Esophagus mucosa (tissue), 1 donor: ENCODE measurements around the gene SOX8. TPM values are rescaled to one million over a fixed set of nuclear protein-coding genes. Genes with fewer than 3 reads are reported as not detected.

Experiments used
- ATAC-seq: fragments of 200-7000 bp; cut with Tn5 transposase; one replicate; pipeline ENCODE4 v1.9.1; 2020
- total RNA-seq: library from RNA; stranded (reverse); gene quantifications from one replicate; pipeline ENCODE4 v1.2.4, GENCODE V29; 2023
- donor health status: DM: yes; HTN: yes; CAD: no.

SOX8 gene
- total RNA-seq, 1 donor from 2014 or later = 0.16 TPM

- no peak for ATAC-seq
Observed at GRCh38 chr16:988471-989353, 7.1 kb downstream of the SOX8 start.

- no peak for ATAC-seq
Observed at GRCh38 chr16:989354-989814, 7.8 kb downstream of the SOX8 start.

DNA sequence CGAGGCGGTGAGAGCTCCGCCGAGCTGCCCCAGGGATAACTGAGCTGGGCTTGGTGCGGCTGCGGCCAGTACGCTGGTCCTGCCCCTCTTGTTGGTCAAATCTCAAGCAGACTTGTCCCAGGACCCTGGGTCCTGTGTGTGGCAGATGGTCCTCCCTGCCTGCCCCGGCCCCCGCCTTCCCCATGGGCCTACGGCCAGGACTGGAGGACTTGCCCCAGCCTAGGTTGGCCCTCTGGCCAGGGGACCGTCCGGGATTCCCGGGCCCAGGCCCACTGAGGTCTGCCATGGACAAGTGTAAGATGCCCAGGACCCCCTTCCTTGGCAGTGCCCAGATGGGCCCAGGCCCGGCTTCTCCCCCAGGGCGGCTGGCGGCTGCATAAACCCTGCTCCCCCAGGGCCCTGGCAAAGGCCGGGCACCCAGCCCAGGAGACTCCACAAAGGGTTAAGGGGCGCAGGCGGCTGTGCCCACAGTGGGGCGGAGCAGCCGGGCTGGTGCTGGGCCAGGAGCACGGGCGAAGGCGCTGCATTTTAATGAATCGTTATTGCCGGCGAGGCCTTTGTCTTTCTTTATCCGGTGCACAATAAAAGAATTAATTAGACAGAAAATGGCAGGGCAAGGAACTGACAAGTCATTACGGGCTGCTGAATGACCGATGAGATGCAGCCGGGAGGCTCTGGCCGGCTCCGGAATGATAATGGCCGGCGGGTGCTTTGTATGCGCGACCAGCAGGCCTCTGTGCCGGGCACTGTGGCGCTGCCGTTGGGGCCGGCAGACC is 9.1 kb downstream of the SOX8 start:
- peak; percentile 31 for ATAC-seq

DNA sequence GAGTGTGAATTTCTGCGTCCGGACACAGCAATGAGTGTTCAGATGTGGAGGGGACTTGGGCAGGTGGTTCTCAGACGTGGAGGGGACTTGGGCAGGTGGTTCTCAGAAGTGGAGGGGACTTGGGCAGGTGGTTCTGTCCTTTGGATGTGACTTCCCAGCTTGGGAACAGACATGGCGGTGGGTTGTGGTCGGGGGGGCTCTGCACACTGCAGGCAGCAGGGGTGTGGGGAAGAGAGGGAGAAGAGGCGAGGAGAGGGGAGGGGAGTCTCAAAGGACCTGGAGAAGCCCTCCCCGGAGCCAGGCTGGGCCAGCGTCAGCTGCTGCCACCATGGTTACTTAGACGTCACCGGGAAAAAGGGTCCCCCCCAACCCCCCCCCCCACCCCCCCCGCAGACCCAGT is 9.8 kb downstream of the SOX8 start:
- no peak for ATAC-seq

DNA sequence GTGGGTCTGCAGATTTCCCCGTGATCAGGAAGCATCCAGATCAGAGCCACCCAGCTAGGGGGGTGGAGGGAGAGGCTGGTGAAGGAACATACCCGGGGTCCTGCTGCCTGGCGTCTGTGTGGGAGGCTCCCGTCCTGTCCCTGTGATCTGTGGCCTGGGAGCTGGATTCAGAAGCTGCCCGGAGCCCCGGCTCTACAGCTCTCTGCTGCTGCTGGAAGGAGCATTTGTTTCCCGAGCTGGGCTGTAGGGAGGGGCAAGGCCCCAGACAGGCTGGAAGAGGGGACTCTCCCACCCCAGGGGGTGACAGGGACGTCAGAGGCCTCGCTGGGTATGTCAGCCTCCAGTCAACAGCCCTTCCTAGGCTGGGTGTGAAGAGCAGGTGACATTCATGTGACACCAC is 10.2 kb downstream of the SOX8 start:
- no peak for ATAC-seq

- no peak for ATAC-seq
Observed at GRCh38 chr16:993731-994130, 12.2 kb downstream of the SOX8 start.

- ATAC-seq = no peak
Observed at GRCh38 chr16:995087-995486, 13.5 kb downstream of the SOX8 start.

- ATAC-seq = no peak
Observed at GRCh38 chr16:995783-996182, 14.2 kb downstream of the SOX8 start.

- no peak for ATAC-seq
Observed at GRCh38 chr16:996681-997080, 15.1 kb downstream of the SOX8 start.

DNA sequence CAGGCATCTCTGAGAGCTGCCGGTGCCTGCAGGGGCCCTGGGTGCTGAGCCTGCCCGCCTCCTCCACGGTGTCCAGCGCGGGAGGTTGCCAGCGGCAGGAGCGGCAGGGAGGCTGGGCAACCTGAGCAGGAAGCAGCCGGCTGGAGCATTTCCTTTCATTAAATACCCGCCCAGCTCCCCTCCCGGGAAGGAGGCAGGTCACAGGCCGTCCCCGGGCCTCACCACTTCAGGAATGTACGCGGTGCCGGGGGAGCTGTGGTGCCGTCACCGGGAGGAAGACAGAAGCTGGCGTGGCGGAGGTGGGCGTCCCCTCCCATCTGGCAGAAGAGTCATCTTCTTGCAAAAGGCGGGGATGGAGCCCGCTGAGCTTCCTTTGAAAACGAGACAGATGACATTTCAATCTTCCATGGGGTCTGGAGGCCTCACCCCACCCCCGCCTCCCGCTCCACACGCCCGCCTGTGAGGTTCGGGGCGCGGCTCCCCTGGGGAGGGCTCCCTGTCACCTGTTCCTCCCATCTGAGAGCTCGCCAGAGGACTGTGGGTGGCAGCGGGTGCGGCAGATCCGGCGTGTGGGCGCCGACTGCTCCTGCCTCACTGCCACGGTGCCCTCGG is 16.0 kb downstream of the SOX8 start:
- ATAC-seq = peak; percentile 74

GRCh38 chr16:998211-998610 is 16.6 kb downstream of the SOX8 start:
- ATAC-seq = no peak

GRCh38 chr16:998615-999014 is 17.0 kb downstream of the SOX8 start:
- ATAC-seq = no peak

DNA sequence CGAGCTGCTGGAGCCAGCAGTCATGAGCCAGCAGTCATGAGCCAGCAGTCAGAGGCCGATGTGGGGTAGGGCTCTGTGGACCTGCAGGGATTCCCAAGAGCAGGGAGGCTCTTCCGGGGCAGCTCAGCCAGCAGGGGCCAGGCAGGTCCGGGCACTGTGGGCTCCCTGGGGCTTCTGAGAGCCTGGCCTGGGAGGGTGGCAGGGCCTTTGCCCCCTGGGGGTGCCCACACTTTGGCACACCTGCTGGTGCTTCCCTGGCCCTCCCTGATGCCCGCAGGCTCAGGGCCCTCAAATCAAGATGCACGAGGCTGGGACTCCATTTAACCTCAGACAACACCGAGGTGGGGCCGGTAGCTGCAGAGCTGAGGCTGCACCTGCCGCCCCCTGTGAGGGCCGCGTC is 18.1 kb downstream of the SOX8 start:
- no peak for ATAC-seq

DNA sequence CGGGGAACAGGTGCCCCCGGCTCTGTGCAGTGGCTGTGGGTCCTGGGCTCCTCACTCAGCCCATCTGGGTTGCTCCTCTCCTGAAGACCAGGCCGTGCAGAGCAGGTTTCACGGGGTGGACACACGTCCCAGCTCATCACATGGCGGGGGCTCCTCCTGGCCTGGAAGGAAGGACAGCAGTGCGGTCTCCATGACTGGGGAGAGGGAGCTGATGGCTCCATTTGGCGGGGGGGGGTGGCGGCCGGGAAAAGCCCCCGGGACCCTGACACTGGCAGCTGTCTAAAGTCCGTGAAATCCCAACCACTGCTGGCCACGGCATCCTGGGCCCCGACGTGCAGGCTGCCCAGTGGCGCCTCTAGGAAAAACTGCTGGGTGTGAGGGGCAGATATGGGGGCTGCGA is 19.0 kb downstream of the SOX8 start:
- ATAC-seq = no peak

GRCh38 chr16:1001096-1001495 is 19.5 kb downstream of the SOX8 start:
- ATAC-seq = no peak

DNA sequence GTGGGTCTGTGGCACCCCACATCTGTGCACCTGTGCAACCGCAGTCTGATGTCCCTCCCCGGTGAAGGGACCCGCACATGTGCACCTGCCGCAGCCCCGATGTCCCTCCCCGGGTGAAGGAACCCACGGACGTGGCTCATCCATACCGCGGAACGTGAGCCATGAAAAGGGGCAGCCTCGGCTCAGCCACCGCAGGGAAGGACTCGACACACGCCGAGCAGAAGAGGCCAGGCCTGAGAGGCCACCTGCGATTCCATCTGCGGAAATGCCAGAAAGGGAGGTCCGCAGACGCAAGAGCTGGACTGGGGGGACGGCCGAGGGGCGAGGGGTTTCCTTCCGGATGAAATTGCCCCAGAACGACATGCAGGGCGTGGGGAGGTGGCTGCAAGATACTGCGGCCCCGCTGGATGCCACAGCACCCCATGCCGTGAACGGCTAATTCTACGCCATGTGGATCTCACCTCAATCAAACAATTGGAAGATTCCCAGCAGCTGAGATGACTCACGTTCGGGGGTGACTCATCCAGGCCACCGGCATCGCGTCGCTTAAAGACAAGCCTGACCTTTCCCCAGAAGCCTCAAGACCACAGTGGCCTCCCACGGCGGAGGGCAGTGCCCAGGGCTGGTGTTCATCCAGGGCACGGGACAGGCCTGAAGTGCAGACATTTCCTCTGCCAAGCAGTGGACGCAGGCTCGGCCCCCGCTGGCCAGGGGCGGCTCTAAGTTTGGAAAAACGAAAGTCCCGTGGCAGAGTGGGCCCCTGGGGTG is 21.0 kb downstream of the SOX8 start:
- ATAC-seq = peak; percentile 57

DNA sequence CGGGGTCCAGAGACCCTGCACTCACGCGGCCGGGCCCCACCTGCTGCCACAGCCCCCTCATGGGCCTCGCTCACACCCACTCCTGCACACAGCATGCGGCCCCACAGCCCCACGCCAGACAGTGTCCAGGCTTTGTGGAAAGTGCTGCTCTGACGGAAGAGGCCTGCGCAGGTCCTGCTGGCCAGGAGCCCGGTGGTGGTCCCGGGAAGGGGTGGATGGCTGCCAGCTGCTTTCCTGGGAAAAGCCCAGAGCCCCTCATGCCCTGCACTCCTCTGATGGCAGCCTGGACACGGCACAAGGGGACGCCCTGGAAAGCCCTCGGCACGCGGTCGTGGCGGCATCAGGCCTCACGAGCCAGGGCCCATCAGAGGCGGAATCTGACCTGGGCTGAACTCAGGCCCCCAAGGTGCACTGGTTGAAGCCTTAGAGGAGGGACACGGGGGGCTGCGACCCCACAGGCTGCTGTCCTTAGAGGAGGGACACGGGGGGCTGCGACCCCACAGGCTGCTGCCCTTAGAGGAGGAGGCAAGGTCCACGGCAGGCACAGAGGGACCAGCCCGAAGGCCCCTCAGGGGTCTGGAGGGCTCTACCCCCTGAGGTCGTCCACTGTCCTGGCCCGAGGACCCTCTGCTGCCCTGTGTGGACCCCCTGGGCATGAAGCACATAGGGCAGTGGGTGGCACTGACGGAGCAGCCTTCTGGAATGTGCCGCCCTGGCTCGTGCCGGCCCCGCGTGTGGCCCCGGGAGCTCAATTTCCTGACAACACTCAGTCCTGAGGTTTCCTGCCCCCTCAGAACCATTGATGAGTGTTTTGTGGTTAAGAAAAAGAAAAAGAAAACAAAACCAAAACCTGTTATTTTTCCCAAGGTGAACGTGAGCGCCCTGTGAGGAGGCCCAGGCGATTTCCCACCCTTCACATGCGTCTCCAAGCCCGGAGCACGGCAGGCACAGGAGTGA is 22.1 kb downstream of the SOX8 start:
- no peak for ATAC-seq

DNA sequence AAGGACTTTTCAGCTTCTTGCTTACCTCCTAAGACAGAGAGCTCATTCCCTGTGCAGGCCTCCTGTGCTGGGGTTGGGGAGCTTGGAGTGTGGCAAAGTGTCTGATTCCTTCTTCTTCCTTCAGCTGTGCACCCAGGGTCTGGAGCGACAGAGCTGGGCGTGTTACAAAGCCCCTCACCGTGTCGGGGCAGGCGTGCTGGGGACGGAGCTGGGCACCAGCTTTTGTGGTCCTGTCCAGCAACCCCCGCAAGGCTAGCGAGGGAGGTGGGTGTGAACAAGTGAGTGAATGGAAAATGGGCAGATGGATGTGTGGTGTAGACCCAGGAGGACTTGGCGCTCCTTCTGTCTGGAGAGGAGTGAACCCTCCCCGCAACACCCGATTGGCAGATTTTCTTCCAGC is 23.7 kb downstream of the SOX8 start:
- no peak for ATAC-seq

DNA sequence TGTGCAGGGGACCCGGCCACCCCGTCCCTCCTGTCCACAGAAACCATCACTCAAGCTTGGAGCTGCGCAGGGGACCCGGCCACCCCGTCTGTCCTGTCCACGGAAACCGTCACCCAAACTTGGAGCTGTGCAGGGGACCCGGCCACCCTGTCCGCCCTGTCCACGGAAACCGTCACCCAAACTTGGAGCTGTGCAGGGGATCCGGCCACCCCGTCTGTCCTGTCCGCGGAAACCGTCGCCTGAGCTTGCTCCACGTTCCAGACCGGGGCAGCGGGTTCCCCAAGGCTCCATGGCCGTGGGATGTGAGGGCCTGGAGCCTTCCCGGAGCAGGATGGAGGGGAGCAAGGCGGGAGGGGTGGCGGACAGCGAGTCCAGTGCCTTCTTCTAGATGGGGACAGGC is 25.2 kb downstream of the SOX8 start:
- no peak for ATAC-seq

DNA sequence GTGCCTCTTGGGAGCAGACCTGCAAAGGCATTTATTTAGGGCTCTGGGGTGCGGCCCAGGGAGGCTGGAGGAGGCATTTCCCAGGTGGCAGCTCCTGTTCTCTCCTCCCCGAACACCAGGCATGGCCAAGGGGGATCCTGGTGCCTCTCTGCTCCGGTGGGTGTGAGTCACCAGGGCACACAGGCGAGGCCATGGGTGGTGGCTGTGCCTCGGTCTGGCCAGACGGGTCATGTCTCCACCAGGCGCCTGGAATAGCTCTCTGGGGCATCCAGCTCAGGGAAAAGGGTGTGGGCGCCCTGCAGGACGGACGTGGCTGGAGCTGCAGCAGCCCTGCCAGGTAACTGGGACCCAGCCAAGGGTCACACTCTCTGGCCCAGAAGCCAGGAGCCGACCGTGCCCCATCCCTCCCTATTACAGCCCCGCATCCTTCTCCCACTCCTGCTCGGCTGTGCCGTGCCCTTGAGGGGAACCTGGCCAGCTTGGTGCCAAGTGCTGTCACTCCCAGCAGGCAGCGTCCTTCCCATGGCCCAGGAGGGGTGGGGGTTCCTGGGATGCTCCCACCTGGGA is 25.8 kb downstream of the SOX8 start:
- ATAC-seq = peak; percentile 82

DNA sequence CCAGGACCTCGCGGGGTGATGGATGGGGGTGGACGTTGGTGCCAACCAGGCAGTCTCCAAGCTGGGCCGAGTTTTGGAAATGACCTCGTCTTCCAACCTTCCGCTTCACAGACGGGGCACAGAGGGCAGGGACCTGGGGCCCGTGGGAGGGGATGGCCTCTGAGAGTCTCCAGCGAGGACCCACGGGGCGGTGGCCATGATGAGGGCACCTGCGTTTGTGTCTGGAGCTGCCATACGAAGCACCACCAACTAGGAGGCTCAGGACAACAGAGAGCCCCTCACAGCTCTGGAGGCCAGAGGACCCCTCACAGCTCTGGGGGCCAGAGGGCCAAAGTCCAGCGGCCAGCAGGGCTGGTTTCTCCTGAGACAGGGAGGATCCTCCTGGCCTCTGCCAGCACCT is 26.5 kb downstream of the SOX8 start:
- ATAC-seq = no peak
